ENCODE data around the gene GAREM1.
A peak's percentile ranks its signal among the peaks of the same experiment; 100 is the strongest.

GAREM1 gene

GRCh38 chr18:32431753-32432152 is 38.9 kb downstream of the GAREM1 start:
- TF ChIP-seq CTCF (IDR thresholded peaks at IDR 0.05), result no peak
- no peak for DNase-seq
- peaks cover 0 to 6% (median 0%) of the 10 kb centered on the region in 3 donors for H3K9me3 ChIP-seq
- H3K4me3 ChIP-seq, result no peak overlapping the region
- intact Hi-C loops (cut with DNase I; ENCODE audit: low total_unique reads), result no loop called here
- no peaks in the 10 kb centered on the region for H3K27me3 ChIP-seq
- no peaks in the 10 kb centered on the region for H3K36me3 ChIP-seq
- H3K27ac ChIP-seq, result no peak overlapping the region
- H3K4me1 ChIP-seq, result peaks cover 0 to 57% (median 12%) of the 10 kb centered on the region in 4 donors

- no peaks in the 10 kb centered on the region for H3K36me3 ChIP-seq
- TF ChIP-seq CTCF (IDR thresholded peaks at IDR 0.05), result no peak
- no peak overlapping the region for H3K27ac ChIP-seq
- no peaks in the 10 kb centered on the region for H3K27me3 ChIP-seq
- intact Hi-C loops (cut with DNase I; ENCODE audit: low total_unique reads), result no loop called here
- peaks cover 0 to 57% (median 13%) of the 10 kb centered on the region in 4 donors for H3K4me1 ChIP-seq
- no peak overlapping the region for H3K4me3 ChIP-seq
- no peak for DNase-seq
- H3K9me3 ChIP-seq, result peaks cover 0 to 6% (median 0%) of the 10 kb centered on the region in 3 donors
Measured at GRCh38 chr18:32429402-32429801, 41.3 kb downstream of the GAREM1 start.

- no peak for DNase-seq
- Histone ChIP-seq H3K4me3 (no peak overlapping the region), H3K9me3 (peaks cover 0 to 6% (median 0%) of the 10 kb centered on the region in 3 donors), H3K27me3 (no peaks in the 10 kb centered on the region), H3K36me3 (no peaks in the 10 kb centered on the region), H3K4me1 (peaks cover 0 to 64% (median 18%) of the 10 kb centered on the region in 4 donors), H3K27ac (no peak overlapping the region)
- intact Hi-C loops (cut with DNase I; ENCODE audit: low total_unique reads), result no loop called here
- TF ChIP-seq CTCF (IDR thresholded peaks at IDR 0.05), result no peak
Measured at GRCh38 chr18:32427084-32427900, 43.4 kb downstream of the GAREM1 start.

GRCh38 chr18:32425466-32425865 is 45.2 kb downstream of the GAREM1 start:
- no peaks in the 10 kb centered on the region for H3K9me3 ChIP-seq
- peak overlapping the region in 1 of 2 donors; percentile 15 for H3K27ac ChIP-seq
- peaks cover 0 to 83% (median 21%) of the 10 kb centered on the region in 4 donors for H3K4me1 ChIP-seq
- H3K27me3 ChIP-seq, result no peaks in the 10 kb centered on the region
- no peak for TF ChIP-seq CTCF (IDR thresholded peaks at IDR 0.05)
- H3K4me3 ChIP-seq, result no peak overlapping the region
- H3K36me3 ChIP-seq, result no peaks in the 10 kb centered on the region
- DNase-seq, result no peak
- intact Hi-C loops (cut with DNase I; ENCODE audit: low total_unique reads), result no loop called here

GRCh38 chr18:32424696-32425095 is 46.0 kb downstream of the GAREM1 start:
- intact Hi-C loops (cut with DNase I; ENCODE audit: low total_unique reads), result no loop called here
- Histone ChIP-seq H3K4me3 (no peak overlapping the region), H3K27me3 (no peaks in the 10 kb centered on the region), H3K36me3 (no peaks in the 10 kb centered on the region), H3K4me1 (peaks cover 0 to 89% (median 24%) of the 10 kb centered on the region in 4 donors), H3K9me3 (no peaks in the 10 kb centered on the region), H3K27ac (peak overlapping the region in 1 of 2 donors; percentile 15)
- DNase-seq, result no peak
- TF ChIP-seq CTCF (IDR thresholded peaks at IDR 0.05), result no peak

Data from tibial artery (tissue), 4 donors.